GM04503 (cell line): ENCODE results near the gene SCARB2.

ENCODE experiments used
- DNase-seq: peaks from one replicate; pipeline ENCODE4 v3.0.0-alpha.2; 2012; ENCODE audit warnings: low read depth

Gene SCARB2

DNA sequence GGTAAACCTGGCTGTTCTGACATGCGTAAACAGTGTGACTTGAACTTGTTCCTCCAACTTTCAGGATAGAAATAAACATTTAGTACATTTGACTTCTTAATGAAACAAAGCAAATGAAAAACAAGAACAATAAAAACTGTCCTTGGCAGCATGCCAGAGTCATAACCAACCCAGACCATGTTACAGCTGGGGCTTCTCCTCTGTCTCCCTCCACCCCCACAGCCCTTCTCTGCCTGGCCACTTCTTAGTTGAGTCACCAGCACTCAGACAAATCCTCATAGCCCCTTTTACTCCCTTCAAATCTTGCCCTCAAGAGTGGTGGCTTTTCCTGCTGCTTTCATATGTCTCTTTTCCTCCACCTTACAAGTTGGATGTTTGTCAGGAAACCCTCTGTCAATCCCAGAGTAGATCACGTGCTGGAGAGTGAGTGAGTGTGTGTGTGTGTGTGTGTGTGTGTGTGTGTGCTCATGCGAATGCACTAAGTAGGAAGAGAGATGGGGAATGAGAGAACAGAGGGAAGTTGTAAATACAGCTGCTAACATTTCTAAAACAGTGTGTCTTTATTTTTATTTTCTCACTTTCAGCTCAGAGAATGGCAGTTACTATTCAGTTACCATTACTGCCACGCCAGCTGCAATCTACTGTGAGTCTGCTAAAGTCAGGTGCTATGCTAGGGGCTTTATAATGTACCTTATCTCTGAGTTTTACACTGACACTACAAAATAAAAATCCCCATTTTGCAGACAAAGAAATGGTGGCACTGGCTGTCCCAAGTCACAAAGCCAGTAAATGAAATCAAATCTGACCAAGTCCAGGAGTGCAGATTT is 15.0 kb downstream of the SCARB2 start:
- no peak for DNase-seq

DNA sequence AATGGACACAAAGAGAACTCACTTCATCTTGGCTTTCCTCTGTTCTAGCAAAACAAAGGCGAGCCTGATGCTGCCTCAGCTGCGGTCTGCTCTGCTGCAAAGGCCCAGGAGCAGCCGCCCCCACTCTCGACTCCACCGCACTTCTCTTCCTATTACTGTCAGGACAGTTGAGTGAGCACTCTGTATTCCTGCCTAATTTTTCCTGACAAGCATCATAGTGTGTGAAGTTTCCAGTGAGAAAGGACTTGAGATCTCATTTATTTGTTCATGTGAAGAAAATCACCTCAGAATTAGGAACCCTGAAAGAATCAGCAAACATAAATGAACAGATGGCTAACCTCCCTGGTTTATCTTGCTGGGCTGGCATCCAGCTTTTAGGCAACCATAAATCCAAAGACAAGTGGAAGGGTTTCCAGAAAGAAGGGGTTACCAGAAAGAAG is 15.6 kb downstream of the SCARB2 start:
- no peak for DNase-seq

DNA sequence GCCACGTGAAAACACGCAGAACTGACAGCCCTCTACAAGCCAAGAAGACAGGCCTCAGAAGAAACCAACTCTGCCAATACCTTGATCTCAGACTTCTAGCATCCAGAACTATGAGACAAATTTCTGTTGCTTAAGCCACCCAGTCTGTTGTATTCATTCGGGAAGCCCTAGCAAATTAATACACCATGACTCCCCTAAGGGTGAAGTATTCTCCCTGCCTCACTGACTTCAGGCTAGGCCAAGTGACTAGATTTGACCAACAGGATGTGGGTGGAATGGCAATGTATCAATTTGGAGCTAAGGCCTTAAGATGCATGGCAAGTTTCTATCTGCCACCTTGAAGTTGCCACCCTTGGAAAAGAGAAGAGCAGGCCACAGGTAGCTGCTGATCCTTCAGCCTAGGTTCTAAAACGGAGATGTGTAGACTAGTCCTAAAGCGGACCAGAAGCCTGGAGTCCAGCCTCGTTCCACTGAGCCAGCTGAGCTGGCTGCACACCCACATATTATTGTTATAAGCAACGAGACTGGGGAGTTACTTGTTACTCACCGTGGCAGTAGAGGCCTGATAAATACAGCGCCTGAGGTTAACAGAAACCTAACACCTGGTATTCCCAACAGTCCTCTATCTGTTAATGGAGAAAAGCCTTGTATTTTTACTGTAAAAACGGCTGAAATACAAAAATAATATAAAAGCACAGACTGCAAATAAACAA is 16.4 kb downstream of the SCARB2 start:
- no peak for DNase-seq

DNA sequence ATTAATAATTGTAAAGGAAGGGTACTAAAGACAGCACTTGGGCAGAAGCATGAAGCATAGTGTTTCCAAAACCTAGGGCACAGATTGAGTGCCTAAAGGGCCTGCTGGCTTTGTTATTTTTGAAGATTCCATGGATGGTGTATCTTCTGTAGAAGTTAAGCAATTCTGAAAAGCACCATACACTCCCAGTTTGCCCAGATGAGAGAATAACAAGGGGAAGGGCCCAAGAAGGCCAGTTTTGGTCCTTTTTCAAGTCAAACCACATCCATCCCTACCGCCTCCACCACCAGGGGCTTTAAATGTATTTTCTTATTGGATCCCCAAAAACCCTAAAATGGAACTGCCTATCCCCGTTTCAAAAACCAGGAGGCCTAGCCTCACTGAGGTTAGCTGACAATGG is 17.2 kb downstream of the SCARB2 start:
- DNase-seq = no peak

DNA sequence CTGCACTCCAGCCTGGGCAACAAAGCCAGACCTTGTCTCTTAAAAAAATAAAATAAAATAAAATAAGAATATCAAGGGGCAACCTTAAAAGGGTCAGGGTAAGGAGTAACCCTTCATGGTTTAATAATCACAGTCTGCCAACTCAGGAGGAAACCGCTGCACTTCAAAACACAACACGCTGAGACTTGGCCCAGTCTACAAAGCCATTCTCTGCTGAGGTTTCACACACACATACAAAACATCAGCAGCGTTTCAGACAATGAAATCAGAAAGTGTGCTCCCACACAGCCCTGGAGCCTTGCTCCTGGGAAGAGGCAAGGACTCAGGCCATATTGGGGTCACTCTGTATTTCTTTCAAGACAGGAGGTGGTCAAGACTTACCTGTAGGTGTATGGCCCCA is 18.3 kb downstream of the SCARB2 start:
- DNase-seq = no peak

DNA sequence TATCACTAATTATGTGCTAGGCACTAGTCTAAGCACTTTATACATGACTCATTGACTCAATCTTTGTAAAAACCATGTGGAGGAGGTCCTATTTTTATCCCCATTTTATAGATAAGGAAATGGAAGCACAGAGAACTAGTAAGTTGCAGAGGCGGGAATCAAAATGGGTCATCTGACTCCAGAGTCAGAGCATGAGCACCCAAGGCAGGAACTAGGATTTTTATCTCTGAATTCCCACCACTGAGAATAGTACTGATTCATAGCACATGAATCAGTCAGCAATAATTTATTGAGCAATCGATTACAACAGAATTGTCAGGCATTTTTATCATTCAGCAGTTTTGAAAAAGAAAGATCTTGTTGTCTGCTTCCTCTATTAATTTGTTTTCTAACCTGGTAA is 19.3 kb downstream of the SCARB2 start:
- DNase-seq = peak; percentile 85

DNA sequence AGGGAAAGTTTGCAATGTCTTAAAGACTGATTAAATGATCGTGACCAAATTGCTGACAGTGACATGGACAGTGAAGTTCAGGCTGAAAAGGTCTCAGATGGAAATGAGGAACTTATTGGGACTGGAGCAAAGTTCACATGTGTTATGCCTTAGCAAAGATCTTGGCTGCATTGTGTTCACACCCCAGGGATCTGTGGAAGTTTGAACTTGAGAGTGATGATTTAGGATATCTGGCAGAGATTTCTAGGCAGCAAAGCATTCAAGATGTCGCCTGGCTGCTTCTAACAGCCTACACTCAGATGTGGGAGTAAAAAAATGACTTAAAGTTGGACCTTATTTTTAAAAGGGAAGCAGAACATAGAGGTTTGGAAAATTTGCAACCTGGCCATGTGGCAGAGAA is 21.4 kb downstream of the SCARB2 start:
- no peak for DNase-seq

DNA sequence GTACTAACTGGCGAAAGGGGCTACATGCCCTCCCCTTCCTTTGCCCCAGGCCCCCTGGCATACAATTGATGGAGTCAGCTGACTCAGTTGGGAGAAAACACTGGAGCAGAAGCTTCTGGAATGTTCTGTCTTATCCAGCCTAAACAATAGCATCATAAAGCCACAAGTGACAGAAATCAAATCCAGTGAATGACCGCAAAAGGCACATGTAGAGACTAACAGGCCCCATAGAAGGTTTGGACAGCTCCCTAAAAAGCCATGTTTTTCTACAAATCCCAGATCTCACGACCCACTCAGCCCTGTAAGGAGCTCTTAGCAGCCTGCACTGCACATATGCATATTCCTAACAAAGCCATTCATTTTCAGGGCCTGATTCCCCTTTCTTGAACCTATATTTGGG is 25.1 kb downstream of the SCARB2 start:
- DNase-seq = no peak

DNA sequence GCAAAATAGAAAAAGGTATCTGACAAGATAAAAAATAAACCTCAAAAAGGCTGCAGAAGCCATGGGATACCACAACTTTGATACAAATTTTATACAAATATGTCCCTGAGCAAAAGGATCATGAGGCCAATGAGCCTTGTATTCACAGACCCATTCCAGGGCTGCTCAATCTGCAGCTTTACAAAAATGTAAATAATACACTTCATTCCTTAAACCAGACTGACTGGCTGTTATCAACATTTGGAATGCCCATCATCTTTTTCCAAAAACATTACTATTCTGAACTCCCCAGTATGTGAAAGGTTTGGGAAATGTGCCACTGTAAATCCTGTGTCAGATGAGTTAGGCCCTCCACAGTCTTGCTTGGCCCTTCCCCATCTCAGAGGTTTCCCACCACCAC is 25.5 kb downstream of the SCARB2 start:
- DNase-seq = no peak

DNA sequence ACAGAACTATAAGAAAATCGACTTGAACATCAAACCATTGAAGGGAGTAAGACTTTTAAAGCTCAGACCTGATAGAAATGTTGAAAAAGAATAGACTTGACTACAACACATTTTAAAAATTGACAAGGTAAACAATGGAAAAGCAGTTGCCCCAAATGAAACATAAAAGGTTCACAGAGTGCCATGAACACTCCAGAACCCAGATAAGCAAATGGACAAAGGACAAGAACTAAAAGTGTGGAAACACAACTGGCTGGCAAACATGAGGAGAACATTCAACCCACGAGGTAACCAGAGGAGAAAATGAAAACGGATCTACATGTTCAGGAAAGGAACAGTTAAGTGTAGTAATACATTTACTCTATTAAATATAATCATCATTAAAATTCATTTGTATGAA is 26.5 kb downstream of the SCARB2 start:
- DNase-seq = no peak

DNA sequence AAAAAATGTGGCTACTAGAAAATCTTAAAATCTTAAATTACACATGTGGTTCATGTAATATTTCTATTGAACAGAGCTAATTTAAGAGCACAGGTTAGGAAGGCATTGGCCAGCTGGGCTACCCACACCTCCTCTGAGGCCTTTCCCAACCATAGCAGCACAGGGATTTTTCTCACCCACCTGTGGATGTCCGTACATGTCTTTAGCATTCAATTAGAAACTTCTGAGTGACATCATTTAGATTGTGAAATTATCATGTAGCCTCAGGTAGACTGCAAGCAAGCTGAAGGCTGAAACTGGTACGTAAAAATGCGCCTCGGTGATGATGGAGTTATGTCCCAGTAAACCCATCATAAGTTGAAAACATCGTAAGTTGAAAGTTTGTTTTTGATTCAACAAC is 31.2 kb downstream of the SCARB2 start:
- no peak for DNase-seq

DNA sequence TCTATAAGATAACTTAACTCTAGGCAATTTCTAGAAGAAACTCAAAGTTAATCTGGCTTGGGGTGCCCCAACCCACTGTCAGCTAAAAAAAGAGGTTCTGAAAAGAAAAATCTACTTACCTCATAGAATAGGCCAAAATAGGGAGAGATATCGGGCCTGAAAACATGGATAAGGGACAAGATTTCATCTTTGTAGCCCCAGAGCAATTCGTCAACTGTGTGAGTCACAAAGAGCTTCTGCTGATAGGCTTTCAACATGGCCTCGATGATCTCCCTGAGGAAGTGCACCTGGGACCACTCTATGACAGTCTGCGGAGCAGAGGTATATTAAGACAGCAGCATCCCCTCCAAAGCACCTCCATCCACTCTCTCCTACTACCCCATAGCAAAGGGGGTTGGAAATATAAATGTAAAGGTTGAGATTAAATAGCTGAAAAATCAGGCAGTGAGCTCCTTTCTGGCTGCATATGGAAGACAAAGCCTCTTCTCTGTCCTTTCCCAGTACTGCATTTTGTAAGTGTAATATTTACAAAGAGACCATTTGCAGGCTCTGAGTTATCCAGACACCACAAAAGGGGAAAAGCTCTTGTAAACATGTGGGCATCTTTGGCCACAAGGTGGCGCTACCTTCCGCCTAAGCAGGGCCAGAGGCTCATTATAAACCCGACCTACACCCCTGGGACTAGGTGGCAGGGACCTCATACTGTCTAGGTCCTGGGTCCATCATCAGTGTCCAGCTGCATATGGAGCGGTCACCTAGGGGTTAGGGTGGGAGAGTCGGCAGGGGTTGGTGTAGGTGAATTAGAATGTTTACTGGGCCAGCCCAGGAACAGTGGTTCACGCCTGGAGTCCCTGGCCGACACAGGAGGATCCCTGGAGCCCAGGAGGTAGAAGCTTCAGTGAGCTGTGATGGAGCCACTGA is 34.0 kb downstream of the SCARB2 start:
- no peak for DNase-seq

DNA sequence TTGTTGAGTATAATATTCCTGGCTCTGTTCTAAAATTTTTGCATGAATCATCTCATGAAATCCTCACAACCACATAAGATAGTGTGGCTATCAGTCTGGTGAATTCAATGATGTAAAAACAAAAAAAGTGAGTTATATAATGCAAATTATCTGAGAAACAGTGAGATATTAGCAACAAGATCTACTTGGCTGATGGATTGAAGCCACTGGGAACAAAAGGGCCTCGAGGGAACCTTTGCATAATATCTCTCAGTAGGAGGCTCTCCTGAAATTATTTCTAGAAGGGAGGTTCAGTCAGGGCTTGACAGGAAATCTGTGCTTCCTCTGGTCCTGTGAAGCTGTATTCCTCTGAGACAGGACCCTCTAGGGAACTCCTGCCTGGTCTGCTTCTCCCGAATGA is 35.3 kb downstream of the SCARB2 start:
- DNase-seq = no peak

DNA sequence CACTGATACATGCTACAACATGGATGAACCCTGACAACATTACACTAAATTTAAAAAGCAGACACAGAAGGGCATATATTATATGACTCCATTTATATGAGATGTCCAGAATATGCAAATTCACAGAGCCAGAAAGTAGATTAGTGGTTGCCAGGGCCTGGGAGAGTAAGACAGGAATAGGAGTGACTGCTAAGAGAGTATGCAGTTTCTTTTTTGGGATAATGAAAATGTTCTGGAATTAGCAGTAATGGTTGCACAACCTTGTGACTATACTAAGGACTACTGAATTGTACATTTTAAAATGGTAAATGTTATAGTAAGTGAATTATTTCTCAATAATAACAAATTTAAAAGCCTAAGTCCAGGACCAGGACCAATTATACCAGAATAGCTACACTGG is 35.9 kb downstream of the SCARB2 start:
- DNase-seq = no peak

DNA sequence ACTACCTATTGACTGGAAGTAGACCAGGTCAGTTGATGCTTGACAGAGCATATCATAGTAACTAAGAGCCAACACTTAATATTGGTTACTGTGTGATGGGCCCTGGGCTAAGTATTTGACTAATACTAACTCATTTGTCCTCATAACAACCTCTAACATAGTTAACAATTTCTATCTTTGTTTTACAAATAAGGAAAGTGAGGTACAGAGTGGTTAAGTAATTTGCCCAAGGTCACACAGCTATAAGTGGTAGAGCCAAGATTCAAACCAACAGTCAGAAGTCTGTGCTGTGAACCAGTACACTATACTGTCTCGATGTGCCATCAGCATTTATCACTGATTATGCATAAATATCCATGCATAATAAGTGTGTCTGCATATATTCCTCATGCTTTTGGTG is 38.3 kb downstream of the SCARB2 start:
- DNase-seq = no peak

DNA sequence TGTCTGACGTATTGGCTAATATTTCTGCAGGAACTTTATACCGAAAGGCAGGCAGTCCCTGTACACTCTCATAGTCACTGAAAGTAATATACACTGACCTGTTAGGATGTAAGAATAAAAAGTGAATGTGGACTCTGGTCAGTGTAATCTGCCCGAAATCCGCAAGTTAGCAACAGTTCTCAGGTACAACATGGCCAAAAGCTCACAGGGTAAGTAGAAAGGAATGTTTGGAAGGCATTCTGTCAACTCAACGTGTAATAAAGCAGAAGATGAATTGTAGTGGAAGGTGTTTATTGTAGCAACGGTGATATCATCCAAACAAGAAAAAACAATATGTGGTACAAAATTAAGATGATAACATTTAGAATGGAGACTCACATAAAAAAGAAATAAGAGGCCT is 39.4 kb downstream of the SCARB2 start:
- DNase-seq = no peak

DNA sequence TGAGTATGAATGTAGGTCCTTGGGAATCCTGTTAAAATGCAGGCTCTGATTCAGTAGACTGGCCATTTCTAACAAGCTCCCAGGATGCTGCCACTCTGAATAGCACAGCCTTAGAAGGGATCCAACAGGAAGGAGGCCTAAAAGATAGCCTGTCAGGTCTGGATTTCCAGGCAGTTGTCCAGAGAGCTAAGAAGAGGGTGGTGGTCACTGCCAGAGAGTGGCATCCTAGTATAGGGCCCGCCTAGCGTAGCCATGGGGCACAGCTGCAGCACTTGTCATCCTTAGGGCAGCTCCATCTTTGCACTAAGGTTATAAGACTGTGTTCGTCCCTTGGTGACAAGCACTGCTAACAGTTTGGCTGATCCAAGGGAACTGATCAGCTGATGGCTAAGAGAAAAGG is 44.9 kb downstream of the SCARB2 start:
- DNase-seq = no peak

DNA sequence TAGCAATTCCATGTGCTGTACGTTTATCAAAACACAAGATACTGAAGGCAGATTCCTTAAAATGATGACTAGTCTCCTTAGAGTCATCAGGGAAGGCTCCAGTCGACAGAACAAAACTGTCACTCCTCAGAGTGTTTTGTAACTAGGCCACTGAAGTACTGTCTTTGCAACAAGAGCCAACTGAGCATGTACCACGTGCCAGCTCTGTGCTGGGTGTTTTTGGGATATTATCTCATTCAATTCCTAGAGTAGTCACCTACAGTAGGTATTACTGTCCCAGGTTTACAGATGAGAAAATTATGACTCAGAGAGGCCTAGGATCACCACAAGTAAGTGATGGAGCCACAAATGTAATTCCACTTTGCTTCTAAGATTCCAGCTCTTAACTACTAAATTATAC is 47.1 kb downstream of the SCARB2 start:
- DNase-seq = no peak

DNA sequence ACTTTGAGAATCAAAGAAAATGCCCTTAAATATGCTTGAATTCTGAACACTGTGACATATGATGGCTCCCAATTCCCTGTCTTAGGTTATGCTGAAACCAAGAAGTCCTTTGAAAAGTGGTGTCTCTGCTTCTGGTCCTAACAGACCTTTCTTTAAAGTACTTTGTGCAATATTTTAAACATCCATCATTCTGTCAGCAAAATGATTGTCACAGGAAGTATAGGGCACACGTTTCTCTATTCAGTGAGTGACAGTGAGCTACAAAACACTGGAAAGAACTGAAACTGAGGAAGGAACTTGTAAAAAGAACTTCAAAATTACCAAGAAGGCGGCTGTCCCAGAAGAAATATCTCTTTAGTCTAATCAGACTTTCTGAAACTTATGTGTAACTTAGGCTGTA is 53.3 kb downstream of the SCARB2 start:
- DNase-seq = no peak

DNA sequence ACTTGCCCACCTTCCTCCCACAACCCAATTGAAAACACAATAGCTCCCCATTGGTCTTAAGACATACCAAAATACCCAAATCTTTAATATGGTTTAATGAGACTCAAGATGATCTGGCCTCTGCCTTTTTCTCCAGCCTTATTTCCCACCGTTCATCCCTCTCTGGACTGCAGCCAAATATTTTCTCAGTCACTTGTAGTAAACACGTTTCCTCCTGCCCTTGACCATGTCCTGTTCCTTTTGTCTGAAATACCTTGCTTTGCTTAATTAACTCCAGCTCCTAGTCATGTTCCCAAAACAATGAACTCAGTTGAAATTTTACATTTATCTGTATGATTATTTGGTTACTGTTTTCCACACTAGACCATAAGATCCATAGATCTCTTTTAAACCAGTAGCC is 57.0 kb downstream of the SCARB2 start:
- DNase-seq = no peak

DNA sequence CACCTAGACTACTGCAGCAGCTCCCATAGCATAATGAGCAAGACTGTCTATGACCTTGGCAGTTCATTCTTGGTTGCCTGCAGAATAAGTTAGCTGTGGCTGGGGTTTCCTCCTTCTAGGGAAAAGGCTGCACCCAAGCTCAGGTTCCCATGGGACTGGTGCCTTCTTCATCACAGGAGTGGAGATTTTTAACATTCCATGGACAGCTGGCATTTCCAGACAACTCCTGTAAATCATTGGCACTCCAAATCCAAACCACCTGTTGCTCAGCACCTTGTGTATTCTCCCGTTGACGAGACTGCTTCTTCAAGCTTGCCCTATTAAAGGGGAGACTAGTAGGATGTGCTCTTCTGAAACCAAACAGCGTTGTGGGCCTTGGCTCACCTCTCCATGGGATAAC is 57.6 kb downstream of the SCARB2 start:
- DNase-seq = no peak

DNA sequence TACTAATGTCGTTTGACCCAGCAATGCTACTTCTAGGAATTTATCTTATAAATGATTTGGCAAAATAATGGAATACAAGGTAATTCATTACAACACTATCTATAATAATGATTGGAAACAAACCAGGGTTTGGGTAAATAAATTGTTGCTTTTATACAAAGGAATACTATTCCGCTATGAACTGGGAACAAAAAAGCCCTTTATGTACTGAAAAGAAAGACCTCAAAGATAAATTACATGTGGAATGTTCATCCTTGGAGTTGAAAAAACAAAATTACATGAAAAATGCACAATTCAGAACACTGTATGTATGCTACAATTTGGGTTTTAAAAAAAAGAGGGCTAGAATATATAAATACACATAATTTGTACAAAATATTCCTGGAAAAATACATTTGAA is 60.3 kb downstream of the SCARB2 start:
- DNase-seq = no peak
